ENCODE results near the gene EPB41L4B.
"Not testable (repeated sequence)": the region's sequence is repeated elsewhere in the genome, so short reads cannot be mapped to it uniquely, and the experiment has no call there.

EPB41L4B gene

DNA sequence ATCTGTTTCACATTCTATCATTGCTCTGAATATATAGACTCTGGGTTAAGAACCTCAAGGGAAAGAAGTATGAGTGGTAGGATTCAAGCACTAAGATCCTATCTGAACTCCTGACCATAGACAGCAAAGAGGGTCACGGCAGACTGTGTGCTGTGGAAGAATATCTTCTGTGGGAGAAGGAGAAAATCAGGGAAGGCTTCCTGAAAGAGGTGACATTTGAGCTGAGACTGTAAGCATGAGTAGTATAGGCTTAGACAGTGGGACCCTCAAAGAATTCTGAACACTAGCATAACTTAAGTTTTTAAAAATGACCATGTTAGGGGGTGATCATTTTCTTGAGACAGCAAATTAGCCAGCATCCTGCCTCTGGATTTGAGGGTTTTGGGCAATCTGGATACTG is 157.7 kb downstream of the EPB41L4B start:
- no peak for DNase-seq (ENCODE audit: low read depth)

DNA sequence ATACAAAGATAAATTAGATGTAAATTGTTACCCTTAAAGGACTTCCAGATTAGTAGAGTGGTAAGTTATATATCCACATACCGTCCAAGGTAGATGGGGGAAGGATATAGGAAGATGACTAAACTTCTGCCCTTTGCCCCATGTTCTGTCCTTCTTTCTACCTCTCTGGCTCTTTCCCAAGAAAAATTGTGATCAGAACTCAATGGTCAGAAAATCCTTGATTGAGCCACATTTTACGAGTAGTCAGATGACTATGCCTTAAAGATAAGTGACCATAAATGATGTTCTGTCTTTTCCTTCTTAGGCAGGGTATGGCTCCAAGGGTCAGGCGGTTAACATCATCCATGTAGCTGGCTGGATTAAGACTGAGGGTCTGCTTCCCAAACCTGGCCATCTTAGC is 158.2 kb downstream of the EPB41L4B start:
- no peak for DNase-seq (ENCODE audit: low read depth)

DNA sequence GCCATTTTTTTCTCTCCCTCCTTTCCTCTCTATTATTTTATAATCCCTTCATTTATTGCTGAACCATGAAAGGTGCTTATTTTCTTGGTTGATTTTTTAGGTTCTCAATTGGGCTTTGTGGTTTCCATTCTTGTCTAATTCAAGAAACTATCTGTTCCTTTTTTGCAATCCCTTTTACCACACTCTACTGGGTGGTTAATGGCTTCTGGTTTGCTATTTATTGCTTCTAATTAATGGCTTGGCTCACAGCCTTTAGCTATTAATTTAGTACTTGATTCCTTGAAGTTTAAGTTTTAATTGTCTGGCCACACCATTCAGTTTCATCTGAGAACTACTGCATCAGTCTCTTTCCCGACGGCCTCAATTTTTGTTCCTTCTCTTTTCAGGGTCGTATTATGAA is 159.4 kb downstream of the EPB41L4B start:
- no peak for DNase-seq (ENCODE audit: low read depth)

DNA sequence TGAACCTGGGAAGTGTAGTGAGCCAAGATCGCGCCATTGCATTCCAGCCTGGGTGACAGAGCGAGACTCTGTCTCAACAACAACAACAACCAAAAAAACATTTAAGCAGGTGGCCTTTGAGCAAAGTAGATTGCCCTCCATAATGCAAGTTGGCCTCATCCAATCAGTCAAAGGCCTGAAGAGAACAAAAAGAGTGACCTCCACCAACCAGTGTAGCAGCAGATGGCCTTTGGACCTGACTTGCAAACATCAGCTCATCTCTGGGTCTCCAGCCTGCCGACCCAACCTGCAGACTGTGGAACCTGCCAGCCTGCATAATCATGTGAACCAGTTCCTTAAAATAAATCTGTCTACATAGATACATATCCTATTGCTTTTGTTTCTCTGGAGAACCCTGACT is 161.3 kb downstream of the EPB41L4B start:
- no peak for DNase-seq (ENCODE audit: low read depth)

DNA sequence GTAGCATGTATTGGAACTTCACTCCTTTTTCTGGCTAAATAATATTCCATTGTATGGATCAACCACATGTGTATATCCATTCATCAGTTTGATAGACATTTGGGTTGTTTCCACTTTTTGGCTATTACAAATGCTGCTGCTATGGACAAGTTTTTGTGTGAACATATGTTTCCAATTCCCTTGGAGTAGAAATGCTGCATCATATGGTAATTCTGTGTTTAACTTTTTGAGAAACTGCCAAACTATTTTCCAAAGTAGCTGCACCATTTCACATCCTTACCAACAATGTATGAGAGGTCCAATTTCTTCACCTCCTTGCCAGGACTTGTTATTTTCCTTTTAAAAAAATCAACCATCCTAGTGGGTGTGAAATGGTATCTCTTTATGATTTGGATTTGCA is 162.2 kb downstream of the EPB41L4B start:
- no peak for DNase-seq (ENCODE audit: low read depth)

DNA sequence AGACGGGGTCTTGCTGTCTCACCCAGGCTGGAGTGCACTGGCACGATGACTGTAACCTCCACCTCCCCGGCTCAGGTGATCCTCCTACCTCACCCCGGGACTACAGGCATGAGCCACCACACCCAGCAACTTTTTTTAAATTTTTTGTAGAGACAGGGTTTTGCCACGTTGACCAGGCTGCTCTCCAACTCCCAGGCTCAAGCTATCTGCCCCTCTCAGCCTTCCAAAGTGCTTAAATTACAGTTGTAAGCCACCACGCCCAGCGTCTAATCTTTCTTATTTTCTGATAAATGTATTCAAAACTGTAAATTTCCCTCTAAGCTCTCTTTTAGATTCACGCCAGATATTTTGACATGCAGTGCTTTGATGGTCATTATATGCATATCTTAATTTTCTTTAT is 164.2 kb downstream of the EPB41L4B start:
- DNase-seq (ENCODE audit: low read depth) = no peak

DNA sequence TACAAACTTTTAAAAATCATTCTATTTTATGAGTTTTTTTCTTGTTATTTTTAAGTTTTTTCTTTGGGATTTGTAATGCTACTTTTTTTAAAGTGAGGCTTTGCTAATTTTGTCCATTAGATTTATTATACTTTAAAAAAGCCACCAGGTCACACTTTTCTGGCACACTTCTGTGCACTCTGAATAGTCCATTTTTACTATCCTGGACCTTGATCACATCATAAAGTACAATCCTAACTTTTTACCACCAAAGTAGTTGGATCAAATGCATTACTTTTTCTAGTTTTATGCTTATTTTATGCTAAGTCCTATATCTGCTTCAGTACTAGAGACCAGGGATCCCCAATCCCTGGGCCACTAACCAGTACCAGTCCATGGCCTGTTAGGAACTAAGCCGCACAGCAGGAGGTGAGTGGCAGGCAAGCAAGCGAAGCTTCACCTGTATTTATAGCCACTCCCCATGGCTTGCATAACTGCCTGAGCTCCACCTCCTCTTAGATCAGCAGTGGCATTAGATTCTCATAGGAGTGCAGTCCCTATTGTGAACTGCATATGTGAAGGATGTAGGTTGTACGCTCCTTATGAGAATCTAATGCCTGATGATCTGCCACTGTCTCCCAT is 169.8 kb downstream of the EPB41L4B start:
- no peak for DNase-seq (ENCODE audit: low read depth)

DNA sequence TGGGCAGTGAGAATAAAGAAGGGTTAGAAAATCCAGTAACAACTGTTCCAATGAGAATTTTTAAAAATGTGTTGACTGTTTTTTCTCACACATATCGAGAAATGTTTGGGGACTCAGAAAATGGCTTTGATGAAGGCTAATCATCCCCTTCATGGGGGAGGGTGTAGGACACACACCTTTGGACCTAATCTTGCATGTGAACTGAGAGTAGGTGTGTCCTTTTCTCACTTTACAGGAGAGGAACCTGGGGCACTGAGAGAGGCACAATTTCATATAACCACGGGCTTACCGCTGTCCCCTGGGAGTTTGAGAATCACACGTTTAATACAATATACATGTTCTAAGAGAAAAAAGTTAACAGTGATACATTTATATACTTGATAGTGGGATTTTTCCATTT is 171.1 kb downstream of the EPB41L4B start:
- DNase-seq (ENCODE audit: low read depth) = no peak

DNA sequence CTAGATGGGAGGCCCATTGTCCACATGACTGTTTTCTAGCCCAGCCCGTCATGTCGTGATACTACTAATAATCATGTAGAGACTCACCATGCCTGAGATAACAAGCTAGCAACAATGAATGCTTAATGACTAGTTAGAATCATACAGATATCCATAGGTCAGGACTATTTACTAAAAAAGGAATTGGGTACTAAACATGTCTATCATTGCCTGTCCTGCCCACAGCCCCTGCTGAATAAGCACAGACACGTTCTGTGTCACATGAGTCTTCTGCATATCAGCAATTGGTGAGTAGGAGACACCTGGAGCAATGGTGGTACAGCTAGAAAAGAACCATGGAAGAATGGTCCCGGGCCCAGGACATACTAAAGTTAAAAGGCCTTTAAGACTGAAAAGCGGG is 171.8 kb downstream of the EPB41L4B start:
- DNase-seq (ENCODE audit: low read depth) = no peak

DNA sequence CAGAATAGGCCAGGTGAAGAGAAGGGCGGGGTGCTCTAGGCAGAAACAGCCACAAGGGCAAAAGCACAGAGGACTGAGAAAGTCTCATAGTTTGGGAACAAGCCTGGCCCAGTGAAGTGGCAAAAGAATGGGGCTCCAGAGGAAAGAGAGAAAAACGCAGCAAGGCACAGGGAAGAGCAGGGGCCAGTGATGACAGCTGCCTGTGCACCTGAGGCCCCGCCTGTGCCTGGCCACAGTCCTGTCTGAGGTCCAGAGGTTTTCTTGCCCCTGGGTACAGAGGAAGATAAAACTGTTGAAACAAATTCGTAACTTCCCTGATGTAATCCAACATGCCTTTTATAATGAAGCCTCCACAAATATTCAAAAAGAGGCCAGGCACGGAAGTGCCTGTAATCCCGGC is 175.8 kb downstream of the EPB41L4B start:
- DNase-seq (ENCODE audit: low read depth) = no peak

DNA sequence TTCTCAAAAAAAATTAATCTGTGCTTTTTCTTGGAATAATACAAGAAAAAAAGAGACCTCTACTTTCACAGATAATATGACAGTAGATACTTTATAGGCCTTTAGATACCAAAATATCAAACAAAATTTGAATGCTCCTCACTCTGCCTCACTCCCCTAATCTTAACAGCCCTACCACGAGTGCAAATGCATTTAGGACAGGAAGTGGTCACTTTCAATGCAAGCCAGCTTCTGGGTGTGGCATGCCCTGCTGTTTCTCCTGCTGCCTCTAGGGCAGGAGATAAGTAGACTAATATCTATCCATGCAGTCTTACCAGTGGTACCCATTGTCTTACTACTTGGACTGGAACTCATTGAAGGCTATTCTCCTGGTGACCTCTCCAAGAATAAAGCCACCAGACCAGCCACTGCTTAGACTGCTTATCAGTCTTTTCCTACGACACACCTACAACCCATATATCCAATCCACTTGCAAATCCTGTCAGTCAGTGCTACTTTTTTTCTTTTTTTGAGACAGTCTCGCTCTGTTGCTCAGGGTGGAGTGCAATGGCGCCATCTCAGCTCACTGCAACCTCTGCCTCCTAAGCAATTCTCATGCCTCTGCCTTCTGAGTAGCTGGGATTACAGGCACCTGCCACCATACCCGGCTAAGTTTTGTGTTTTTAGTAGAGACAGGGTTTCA is 176.8 kb downstream of the EPB41L4B start:
- no peak for DNase-seq (ENCODE audit: low read depth)

DNA sequence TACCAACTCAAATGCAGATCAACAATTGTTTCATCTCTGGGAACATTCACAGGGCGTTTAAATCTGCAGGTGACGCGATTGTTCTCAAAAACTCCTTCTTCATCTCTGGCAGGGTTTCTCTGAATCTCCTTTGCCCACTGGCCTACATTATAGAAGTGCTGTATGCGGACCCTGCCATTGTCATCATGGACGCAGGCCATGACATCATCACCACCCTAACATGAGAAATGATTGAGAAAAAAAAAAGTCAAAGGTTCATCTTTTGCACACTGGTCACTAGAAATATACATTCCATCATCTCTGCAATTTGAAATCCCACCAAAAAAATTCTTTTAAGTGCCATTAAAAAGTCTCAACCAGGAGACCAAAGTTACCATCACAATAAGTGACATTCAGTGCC is 179.5 kb downstream of the EPB41L4B start:
- DNase-seq (ENCODE audit: low read depth) = no peak

DNA sequence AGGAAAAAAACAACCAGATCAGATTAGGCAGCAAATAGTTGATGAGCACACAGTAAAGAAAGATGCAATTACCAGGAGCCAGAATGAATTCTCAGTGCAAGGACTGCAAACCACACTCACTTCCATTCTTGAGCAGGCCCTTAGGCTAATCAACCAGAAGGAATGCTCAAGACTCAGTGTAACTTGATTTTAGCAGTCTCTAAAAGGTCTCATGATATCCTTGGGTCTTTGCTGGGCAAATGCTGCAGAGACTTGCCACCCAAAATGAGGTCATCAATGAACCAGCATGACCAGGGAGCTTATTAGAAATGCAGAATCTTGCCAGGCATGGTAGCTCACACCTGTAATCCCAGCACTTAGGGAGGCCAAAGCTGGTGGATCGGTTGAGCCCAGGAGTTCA is 181.0 kb downstream of the EPB41L4B start:
- no peak for DNase-seq (ENCODE audit: low read depth)

DNA sequence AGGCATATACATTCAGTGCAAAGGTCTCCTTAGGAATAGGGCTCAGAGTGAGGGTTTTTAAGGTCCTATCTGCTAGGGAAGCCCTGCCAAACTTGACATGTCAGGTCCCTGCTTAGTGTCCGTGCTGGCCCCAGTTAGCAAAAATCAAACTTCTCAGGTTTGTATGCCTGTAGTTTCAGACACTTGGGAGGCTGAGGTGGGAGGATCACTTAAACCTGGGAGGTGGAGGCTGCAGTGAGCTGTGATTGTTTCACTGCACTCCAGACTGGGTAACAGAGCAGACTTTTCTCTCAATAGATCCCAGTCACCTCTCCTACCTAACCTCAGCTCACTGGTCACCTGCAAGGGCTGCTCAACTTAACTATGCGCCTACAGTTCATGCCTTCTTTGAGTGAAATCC is 182.4 kb downstream of the EPB41L4B start:
- DNase-seq (ENCODE audit: low read depth) = no peak

DNA sequence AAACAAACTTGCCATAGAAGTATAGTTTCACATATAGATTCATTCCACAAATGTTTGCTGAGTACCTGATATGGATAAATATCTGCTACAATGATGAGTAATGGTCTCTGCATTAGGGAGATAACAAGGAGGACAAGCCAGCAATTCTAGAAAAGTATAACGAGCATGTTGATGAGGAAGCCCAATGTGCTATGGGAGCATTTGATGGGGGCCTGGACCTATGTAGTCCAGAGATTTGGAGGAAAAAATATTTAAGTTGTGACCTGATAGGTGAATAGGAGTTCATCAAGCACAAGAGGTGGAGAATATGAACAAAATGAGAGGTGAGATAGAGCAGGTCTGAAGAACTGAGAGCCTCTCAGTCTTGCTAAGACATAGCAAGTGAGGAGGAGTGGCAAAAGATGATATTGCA is 186.7 kb downstream of the EPB41L4B start:
- DNase-seq (ENCODE audit: low read depth) = no peak

DNA sequence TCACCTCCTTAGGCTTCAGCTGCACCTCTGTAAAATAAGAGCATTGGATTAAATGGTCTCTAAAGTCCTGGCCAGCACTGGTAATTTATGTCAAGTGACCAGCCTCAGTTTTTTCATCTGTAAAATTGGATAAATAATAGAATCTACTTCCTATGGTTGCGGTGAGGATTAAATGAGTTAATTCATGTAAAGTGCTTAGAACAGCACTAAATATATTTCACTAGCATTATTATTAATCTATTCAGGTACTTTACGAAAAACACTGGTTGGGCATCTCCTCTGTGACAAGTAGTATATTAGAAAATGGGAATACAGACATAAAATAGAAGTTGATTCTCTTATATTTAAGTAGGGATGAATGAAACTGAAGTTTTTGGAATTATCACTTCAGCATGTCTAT is 187.3 kb downstream of the EPB41L4B start:
- DNase-seq (ENCODE audit: low read depth) = no peak

DNA sequence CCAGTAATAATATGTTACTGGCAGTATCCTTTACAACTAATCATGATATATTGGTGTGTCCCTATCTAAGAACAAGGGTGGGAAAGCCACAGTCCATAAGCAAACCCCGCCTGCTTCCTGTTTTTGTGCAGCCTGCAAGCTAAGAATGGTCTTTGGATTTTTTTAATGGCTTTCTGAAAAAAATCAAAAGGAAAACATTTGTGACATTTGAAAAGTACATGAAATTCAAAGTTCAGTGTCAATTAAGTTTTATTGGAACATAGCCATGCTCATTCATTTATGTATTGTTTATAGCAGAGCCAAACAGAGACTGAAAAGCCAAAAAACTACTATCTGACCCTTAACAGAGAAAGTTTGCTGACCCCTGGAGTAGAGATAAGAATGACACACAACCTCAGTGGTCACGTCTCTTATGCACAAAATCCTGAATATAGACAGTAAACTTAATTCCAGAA is 188.3 kb downstream of the EPB41L4B start:
- no peak for DNase-seq (ENCODE audit: low read depth)

DNA sequence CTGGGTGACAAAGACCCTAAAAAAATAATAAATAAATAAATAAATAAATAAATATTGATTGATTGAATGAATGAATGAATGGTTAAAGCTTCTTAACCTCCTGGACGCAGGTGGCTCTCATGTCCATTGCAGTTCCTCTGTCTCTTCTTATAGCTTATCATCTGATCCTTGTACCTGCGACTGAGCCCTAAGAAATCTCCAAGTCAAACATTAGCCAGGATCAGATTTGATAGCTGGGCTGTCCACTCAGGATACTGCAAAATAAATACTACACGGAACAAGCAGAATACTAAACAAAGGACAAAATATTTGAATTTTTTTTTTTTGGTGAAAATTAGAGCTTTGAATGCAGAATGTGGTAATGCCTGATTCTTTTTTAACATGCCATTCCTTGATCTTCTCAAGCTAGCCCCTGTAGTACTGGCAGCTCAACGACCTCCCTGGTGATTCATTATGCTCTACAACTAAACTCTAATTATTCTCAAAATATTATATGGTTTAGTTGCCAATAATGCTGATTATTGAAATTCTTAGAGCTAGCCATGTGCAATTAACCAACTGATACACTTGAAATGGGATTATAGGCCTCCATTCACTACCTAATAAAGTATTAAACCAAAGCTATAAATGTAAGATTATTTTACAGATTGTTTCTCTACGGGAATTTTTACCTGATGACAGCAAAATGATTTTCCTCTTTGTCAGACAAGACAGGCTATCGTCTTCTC is 191.2 kb downstream of the EPB41L4B start:
- no peak for DNase-seq (ENCODE audit: low read depth)

DNA sequence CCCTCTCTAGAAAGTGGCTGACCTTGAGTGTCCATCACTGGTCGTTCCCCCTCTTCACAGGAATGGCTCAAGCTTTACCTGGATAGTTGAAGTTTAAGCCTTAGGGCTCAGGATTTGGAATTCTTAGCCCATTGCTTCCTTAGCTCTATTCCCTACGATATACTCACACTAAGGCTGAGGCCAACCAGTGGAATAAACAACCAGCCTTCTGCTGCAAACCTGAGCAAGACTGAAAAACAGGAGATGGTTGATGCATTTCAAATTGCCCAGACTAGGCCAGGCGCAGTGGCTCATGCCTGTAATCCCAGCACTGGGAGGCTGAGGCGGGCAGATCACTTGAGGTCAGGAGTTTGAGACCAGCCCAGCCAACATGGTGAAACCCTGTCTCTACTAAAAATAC is 194.2 kb downstream of the EPB41L4B start:
- not testable (repeated sequence) for DNase-seq (ENCODE audit: low read depth)

DNA sequence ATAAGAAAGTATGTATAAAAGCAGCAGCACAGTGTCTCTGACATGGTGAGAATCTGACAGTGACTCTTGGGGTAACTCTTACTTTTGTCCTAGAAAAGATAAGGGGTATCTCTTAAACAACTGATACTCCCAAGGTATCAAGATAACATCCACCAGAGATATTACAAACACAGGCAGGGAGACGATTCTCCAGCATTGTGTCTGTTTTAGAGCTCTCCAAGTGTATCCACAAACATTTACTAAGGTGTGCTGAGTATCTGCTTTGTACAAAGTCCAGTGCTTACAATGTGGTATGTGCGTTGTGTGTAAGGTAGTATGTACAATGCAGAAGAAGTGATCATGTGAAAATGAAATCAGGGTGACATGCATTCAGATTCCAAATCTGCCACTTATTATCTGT is 196.7 kb downstream of the EPB41L4B start:
- no peak for DNase-seq (ENCODE audit: low read depth)

DNA sequence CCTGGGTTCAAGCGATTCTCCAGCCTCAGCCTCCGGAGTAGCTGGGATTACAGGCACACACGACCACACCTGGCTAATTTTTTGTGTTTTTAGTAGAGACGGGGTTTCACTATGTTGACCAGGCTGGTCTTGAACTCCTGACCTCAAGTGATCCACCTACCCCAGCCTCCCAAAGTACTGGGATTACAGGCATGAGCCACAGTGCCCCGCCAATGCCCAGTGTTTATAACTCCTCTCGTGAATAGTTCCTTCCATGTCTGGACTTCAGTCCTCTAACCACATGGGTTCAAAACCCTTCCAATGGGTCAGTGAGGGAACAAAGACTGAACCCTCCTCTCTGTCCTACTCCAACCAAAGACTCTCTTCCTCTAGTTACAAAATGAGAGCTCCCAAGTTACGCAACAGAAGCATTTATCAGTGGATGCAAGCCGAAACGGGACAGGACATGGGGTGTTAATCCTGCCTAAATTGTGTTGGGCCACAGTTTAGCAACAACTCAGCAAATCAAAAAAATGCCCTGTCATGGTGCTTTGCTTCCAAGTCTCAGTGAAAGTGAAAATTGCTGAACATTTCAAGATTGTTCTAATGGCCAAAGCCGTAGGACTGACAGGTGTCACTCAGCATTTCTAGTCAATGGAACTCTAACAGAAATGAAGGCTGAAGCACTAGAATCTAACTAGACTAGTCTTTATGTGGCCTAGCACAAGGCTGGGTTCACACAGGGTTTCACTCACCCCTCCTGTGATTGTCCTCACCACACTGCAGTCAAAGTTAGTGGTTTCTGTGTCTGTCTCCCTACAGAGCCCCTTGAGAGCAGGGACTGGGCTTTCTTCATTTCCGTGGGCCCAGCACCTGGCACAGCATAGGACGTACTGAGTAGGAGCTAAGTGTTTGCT is 197.9 kb downstream of the EPB41L4B start:
- DNase-seq (ENCODE audit: low read depth) = no peak
